GM19468 (cell line): ENCODE results near the gene ADCYAP1R1.

Source experiments
- ATAC-seq: cut with Tn5 transposase; IDR thresholded peaks from one replicate; pipeline ENCODE4 v1.9.1; 2021; ENCODE audit warnings: mild to moderate bottlenecking, moderate library complexity, moderate number of reproducible peaks; ENCODE audit not compliant: unreplicated experiment; ENCODE audit errors: extremely low read depth

Gene ADCYAP1R1

GRCh38 chr7:31065840-31066239 is 13.7 kb downstream of the ADCYAP1R1 start:
- ATAC-seq: no peak

GRCh38 chr7:31066516-31067130 is 14.5 kb downstream of the ADCYAP1R1 start:
- no peak for ATAC-seq

GRCh38 chr7:31067491-31067890 is 15.4 kb downstream of the ADCYAP1R1 start:
- no peak for ATAC-seq

DNA sequence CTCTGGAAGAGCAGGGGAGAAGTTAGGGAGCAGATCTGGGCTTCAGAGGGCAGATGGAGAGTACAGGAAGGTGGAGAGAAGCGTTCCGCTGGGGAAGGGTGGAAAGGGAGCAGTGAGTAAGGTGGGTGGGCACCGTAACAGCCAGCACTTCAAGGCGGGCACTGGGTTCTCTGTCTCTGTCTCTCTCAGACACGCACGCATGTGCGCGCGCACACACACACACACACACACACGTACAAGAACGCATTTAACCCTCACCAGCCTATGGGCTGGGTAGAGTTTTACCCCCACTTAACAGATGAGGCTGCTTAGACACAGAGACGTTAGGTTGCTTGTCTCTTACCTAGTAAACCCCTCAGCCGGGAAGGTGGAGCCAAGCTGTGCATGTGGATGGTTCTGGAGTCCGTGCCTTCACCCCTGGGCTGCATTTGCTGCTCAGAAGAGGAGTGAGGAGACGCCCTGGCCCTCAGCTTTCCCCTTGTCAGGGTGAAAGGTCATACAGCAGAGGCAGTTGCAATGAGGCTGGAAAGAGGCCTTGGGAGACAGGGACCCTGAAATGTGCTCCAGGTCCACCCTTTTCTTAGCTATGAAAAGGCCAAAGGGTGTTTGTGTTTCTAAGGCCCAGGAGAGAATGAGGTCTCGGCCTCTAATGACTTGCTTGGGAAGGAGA is 16.0 kb downstream of the ADCYAP1R1 start:
- no peak for ATAC-seq

DNA sequence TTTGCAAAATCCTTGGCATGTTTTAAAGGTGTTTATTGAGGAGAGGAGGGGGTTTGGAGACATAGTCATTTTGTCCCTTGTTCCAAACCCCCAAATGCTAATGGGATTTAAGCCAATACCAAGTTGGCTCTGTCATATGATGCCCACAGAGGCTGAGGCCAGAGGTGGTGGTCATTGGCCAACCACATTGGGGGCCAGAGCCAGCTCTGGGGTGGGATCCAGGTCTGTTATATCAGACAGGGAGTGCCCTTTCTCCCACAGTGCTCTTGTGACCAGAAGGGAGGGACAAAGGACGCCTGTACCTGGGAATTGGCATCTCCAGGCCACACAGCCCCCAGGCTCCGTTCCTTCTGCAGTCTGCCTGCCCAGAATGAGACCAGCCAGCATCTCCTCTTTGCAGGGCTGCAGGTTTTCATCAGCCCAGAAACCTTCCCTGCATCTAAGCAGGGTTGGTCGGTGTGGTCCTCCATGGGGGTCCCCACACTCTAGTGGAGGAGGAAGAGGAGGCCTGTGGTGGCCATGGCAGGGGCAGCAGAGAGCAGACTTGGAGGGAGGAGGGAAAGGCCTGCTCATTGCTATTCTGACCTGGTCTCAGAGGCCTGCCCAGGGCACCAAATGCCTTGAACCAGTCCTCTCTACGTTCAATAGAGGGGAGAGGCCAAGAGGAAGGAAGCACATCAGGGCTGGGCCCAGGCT is 17.9 kb downstream of the ADCYAP1R1 start:
- ATAC-seq: no peak

- no peak for ATAC-seq
Observed at GRCh38 chr7:31070991-31071644, 19.0 kb downstream of the ADCYAP1R1 start.

DNA sequence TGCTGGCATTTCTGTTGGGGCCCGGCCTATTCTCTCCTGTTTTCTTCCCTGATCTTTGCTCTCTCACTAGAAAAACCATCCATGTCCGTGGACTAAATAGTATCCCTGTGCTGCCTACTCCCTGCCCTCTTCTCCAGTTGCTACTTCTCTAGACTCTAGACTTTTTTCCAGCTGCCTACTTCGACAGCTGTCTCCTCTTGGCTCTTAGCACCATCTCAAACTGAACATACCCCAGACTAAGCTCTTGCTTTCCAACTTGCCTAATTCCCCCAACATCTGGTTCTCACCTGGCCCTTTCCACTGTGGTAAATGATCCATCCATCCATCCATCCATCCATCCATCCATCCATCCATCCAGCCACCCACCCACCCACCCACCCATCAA is 19.5 kb downstream of the ADCYAP1R1 start:
- no peak for ATAC-seq

GRCh38 chr7:31073326-31074119 is 21.4 kb downstream of the ADCYAP1R1 start:
- no peak for ATAC-seq

DNA sequence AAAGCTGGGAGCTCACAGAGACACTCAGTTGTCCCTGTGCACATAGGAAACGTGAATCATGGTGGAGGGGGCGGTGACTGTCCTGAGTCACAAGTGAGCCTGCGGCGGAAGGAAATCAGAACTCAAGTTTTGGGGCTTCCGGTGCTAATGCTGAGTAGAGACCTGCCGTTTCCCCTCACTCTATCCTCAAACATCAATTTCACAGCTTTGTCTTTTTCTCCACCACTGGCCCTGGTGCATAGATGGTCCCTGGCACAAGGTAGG is 21.9 kb downstream of the ADCYAP1R1 start:
- ATAC-seq: no peak

DNA sequence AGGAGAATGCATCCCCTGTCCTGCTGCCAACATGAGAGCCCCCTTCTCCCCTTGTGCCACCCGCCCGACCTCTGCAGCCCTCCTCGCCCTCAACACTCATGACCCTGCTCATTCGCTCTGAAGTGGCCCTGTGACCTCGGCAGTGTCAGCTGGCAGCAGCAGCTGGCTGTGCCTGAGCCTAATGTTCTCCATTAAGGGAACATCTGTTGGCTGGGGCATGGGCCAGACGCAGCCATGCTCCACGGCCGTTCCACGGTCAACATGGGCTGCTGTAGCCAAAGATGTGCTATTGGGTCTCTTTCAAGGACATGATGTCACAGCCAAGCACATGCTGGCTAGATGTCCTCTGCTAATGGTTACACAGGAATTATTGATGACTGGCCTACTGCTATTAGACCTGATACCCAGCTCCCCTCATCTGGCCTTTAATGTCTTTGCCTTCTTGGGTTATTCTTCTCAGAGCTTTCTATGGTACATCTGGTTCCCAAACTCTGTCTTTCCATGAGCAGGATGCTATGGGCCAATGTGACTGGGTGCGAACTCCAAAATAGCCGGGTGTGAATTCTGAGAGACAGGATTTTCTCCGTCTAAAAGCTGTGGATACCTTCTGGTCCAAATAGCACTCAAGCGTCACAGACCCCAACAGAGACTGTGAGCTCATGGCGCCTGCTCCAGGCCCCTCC is 22.4 kb downstream of the ADCYAP1R1 start:
- ATAC-seq: no peak

- no peak for ATAC-seq
Observed at GRCh38 chr7:31075086-31075405, 22.9 kb downstream of the ADCYAP1R1 start.

- no peak for ATAC-seq
Observed at GRCh38 chr7:31076051-31076450, 23.9 kb downstream of the ADCYAP1R1 start.

DNA sequence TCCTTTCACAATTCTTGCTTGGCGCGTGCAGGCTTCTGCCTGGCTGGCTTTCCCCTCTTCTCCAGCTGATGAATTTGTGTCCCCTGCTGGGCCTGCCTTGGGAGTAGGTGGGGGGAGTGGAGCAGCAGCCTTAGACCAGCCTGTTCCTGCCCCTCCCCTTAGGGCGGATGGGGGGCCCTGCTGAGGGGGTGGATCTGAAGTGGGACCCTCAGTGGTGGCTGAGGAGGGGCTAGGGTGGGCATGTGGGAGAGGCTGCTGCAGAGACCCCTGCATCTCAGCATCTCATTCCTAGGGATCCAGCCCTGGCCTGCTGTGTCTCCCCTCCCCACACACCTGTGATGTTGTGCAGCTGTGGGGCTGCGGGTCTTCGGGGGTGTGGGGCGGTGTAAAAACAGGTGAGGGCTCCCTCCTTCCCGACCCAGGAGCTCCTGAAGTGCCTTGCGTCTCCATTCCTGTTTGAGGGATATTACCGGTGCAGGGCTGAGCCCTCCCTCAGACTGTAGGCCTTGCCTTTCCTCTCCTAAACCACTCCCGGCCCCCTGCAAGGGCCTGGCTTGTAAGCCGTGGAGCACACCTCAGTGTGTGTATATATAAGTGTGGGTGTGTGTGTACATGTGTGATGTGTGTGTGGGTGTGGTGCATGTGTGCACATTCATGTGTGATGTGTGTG is 24.7 kb downstream of the ADCYAP1R1 start:
- no peak for ATAC-seq

DNA sequence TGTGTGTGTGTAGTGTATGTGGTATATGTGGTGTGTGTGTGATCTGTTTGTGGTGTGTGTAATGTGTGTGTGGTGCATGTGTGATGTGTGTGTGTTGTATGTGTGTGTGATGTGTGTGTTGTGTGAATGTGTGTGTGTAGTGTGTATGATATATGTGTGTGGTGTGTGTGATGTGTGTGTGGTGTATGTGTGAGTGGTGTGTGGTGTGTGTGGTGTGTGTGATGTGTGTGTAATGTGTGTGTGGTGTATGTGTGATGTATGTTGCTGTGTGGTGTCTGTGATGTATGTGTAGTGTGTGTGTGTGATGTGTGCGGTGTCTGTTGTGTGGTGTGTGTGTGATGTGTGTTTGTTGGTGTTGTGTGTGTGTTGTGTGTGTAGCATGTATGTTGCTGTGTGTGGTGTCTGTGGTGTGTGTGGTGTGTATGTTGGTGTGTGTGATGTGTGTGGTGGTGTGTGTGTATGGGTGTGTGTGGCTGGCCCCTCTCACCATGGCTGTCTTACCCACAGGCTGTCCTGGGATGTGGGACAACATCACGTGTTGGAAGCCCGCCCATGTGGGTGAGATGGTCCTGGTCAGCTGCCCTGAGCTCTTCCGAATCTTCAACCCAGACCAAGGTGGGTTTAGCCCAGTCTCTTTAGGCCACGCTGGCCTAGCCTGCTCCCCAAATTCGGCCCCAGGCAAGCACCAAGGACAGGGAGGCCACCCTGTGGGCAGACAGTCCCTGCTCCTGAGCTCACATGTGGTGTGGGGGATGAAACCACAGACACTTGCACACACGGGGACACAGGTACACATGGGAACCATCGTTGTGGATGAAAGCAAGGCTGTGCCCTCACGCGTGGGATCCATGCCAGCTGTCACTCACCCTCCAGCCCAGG is 25.6 kb downstream of the ADCYAP1R1 start:
- no peak for ATAC-seq

- no peak for ATAC-seq
Observed at GRCh38 chr7:31078363-31078990, 26.4 kb downstream of the ADCYAP1R1 start.

GRCh38 chr7:31079126-31079823 is 27.2 kb downstream of the ADCYAP1R1 start:
- ATAC-seq: no peak

DNA sequence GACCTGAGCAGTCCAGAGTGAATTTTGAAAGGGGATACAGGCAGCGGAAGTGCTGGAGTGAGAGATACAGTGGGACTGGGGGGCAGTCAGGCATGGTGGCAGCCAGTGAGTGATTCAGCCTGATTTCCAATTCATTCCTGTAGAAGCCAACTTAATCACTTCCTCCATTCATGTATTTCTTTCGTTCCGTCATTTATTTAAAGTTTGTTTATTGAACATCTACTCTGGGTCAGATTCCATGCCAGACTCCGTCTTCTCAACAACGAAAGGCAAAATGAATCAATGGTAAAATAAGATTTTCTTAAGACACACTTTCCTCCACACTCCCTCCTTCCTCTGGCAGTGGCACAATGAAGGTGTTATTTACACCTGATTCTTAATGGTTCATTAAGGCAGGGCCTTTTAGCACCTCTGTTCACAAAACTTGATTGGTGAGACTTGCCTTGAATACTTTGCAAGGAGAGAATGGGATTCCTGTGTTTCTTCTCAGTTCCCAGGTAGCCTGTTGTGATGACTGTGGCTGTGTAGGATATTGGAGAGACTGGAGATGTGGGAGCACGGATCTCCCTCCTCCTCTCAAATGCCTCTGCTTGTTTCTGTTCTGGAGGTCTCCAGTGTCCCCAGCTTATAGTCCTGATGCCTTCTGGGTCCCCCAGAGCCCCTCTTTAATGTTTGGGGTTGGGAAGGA is 27.9 kb downstream of the ADCYAP1R1 start:
- ATAC-seq: no peak
